ENCODE data around the gene PDXP.
A peak's percentile ranks its signal among the peaks of the same experiment; 100 is the strongest.
"Not testable (repeated sequence)": the region's sequence is repeated elsewhere in the genome, so short reads cannot be mapped to it uniquely, and the experiment has no call there.

Gene PDXP

DNA sequence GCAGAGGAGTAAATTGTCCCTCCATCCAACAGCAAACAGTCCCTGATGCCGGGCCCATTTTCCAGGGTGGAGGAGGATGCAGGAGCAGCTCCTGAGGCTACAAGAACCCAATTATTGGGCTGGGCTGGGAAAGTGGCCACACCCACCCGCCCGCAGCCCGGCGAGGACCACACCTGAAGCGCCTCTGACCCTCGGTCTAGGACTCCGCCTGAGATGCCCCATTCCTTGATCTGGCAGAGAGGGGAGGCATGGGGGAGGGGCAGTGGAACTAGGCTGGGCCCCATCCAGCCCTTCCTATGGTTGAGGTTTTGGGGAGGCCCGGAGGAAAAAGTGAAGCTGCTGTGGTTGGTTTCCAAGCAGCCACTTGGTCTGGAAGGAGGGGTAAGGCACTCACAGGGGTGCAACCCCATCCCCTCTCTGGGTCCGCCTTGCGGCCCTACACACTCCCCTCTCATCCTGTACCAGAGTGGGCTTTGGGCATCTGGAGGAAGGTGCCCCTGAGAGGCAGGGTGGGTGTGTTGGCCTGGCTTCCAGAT, 14.5 kb downstream of the PDXP start:
- no peak for DNase-seq (ENCODE audit: low read depth in 2 of 3, low spot score in 1 of 3)

DNA sequence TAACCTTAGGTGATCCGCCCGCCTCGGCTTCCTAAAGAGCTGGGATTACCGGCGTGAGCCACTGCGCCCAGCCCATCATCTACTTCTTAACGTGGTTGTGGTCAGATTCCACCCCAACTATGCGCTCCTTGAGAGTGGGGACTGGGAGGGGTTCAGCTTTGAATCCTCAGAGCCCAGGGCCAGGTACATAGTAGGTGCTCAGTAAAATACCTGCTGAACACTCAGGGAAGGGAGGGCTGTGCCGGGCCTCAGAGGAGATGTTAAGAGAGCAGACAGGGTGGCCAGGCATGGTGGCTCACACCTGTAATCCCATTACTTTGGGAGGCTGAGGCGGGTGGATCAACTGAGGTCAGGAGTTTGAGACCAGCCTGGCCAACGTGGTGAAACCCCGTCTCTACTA, 15.7 kb downstream of the PDXP start:
- DNase-seq (ENCODE audit: low read depth in 2 of 3, low spot score in 1 of 3), result no peak

DNA sequence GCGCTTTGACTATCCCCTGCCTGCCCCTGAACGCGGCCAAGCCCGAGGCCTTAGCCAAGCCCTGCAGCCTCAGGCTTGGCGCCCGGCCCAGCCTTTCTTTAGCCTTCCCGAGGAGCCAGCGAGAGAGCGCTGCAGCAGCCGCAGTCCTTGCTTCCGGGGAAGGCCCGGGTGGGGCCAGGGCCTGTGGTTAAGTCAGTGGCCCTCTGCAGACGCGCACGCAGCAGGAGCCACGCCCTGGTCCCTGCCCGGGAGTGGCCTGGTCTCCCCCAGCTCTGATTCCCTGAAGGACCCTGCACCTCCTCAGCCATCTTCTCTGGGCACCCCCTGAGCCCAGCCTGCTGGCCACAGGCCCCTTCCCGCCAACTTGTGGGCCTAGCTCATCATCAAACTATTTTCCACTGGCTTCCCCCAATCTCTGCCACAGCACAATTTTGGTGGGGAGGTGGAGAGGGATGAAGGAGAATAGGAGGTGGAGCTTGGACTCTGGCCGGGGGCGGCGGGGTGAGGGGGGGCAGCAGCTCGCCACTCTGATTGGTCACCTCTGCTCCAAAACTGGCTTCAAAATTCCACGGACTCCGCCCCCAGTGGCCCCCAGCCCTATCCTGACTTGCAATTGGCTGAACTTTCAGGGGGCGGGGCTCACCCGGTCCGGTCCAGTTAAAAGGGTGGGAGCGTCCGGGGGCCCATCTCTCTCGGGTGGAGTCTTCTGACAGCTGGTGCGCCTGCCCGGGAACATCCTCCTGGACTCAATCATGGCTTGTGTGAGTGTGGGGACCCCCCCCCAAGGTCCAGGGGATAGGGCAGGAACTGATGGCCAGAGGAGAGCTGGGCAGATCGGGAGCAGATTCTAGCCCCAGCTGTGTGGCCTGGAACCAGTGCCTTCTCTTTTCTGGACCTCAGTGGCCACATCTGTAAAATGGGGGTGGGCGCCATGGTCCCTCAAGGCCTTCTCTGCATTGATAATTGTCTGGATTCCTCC, 16.7 kb downstream of the PDXP start, which contains the start of gene LGALS1:
Gene LGALS1, plus strand, starts transcription at position 686 of the 979 bp plus-strand sequence. Its CDS starts 67 bp downstream, at position 753.
- peak in 2 of 3 donors; percentile 63 to 65 for DNase-seq (ENCODE audit: low read depth in 2 of 3, low spot score in 1 of 3)

DNA sequence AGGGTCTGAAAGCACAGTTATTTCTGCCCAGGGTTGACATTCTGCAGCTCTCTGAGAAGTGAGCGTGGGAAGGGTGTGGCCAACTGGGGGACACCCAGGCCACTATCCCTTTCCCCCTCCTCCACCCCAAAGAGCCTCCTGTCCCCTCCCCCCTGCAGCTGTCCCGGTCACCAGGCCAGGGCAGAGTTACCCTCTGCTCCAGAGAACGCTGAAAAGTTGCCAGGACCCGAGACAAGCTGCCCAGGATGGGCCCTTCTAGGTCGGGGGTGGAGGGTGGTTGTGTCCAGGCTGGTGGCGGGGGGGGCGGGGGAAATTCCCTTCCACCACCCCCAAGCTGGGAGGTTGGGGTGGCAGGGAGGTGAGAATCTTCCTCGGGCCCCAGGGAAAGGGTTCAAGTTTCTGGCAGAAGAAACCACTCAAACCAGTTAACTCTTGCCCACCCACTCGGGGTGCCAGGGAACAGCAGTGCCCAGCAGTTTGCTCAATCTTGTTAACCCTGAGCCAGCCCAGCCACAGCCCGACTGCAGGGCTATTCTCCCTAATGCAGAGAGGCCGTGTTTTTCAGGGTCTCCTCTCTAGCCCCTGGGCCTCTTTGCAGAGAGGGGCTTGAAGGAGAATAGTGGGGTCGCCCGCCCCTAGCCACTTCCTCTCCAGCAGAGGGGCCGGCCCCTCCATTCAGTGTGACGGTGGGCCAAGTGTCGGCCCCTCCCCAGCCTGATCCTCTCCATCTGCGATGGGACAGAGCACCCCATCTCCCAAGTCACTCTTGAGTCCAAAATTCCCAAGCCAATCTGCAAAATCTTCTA, 17.6 kb downstream of the PDXP start:
- no peak for DNase-seq (ENCODE audit: low read depth in 2 of 3, low spot score in 1 of 3)

DNA sequence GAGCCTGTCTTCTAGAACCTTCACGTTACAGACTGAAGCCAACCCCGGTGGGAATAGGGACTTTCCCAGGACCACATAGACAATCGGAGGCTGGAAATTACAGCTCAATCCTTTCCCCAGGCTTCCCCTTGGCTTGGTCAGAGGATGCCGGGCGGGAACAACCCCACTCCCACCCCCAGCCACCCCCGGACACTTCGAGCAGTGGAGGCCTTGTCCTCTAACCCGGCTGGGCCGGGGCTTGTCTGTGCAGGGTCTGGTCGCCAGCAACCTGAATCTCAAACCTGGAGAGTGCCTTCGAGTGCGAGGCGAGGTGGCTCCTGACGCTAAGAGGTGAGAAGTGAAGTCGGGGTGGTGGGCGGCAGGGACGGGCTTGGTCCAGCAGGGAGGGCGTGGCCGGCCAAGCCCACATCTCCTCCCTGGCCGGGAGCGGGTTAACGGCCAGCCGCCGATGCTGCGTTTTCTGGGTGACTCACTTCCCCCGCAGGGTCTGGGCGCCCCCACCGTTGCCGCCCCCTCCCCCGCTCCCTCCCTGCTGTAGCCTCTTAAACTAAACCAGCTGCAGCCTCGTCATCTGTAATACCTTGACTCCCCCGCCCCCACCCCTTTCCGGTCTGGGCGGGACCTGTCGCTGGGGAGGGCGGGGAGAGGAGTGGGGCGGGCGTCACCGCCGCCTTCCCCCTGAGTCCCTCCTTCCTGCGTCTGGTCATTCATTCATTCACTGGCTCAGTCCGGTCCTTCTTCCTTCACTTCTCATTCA, 18.4 kb downstream of the PDXP start:
- peak; percentile 89 to 94 (median 90) for DNase-seq (ENCODE audit: low read depth in 2 of 3, low spot score in 1 of 3)

DNA sequence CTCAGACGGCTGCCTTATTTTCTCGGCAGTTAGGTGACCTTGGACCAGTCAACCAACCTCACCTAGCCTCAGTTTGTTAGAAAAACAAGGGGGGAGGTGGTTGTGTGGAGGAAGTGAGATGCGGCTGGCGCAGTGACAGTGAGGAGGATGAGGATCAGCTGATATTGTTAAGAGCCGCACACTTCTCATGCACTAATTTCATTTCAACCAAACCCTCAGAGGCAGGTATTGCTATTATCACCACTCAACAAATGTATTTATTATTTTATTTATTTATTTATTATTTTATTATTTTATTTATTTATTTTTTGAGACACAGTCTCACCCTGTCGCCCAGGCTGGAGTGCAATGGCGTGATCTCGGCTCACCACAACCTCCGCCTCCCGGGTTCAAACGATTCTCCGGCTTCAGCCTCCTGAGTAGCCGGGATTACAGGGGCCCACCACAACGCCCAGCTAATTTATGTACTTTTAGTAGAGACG, 19.0 kb downstream of the PDXP start:
- no peak for DNase-seq (ENCODE audit: low read depth in 2 of 3, low spot score in 1 of 3)

DNA sequence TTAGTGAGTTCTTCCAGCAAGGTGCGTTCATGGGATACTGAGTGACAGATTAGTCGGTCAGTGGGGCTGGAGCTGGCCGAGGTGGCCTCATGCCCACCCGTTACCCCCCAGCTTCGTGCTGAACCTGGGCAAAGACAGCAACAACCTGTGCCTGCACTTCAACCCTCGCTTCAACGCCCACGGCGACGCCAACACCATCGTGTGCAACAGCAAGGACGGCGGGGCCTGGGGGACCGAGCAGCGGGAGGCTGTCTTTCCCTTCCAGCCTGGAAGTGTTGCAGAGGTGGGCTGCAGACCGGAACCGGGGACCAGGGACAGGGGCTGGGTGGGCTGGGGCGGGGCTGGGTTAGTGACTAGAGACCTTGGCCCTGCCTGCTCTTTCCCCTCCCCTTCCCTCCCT, 19.8 kb downstream of the PDXP start:
- no peak for DNase-seq (ENCODE audit: low read depth in 2 of 3, low spot score in 1 of 3)

DNA sequence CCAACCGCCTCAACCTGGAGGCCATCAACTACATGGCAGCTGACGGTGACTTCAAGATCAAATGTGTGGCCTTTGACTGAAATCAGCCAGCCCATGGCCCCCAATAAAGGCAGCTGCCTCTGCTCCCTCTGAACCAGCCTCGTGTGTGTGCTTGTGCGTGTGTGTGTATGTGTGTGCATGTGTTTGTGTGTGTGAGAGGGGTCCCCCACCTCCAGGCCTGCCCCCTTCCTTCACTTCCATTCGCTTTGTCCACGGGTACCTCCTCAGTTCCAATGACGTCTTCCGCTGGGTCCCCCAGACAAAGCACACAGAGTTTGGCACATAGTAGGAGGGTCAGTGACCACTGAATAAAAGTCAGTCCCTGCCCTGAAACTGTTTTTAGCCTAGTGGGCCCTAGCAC, 21.1 kb downstream of the PDXP start:
- no peak for DNase-seq (ENCODE audit: low read depth in 2 of 3, low spot score in 1 of 3)

DNA sequence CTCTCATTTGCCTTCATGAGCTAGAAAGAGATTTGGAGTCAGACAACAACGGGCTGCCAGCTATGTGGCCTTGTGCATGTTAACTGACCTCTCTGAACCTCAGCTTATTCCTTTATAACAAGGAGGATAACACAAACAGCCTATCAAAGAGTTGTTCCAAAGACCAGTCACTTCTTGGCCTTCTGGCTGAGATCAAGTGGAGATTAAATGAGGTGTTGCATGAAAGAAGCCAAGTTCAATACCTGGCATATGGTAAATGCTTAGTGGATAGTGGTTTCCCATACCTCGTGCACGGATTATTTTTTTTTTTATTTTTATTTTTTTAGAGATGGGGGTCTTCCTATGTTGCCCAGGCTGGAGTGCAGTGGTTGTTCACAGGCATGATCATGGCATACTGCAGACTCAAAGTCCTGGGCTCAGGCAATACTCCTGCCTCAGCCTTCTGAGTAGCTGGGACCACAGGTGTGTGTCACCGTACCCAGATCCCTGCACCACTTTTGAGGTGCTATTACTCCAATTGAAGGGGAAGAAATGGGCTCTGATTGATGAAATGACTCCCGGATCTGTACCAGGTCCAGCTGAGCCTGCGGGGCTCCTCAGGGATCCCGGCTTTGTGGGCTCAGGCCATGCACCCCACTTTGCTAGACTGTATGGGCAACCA, 21.8 kb downstream of the PDXP start:
- DNase-seq (ENCODE audit: low read depth in 2 of 3, low spot score in 1 of 3), result no peak

DNA sequence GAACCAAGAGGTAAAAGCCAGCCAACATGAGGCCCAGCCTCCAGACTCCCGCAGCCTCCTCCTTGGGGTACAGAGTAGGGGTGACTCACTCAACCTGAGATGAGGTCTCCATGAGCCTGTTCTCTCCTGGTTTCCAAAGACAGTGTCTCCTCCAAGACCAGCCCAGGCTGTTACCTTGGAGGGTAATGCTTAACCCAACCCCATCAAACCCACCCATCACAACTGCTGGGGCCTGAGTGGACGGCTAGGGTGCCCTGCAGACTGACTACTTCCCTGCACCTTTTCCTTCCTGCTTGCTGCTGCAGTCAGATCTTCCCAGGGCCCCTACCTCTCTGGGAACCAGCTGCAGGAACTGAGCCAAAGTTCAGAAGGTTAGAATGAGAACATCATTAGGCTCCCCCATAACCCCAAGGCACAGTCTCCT, 22.5 kb downstream of the PDXP start:
- no peak for DNase-seq (ENCODE audit: low read depth in 2 of 3, low spot score in 1 of 3)

DNA sequence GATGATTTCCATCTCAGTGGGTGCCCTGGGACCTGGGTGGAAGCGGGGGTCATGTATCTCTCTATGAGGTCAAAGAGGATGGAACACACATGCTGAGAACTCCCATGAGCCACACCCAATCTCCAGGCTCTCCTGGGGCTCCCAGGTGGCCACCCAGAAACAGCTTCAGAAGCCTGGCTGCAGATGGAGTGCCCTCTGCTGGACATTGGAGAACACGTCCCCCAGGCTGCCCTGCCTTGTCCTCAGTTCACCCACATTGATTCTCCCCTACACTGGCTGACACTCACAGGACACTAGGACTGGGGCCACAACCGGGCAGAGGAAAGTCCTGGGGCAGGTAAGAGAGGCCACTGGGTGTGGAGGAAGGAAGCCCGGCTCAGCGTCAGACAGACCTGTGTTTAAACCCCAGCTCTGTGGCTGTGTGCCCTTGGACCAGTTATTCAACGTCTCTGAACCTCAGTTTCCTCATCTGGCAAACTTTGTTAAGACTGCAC, 23.1 kb downstream of the PDXP start:
- peak; percentile 64 to 77 (median 70) for DNase-seq (ENCODE audit: low read depth in 2 of 3, low spot score in 1 of 3)

DNA sequence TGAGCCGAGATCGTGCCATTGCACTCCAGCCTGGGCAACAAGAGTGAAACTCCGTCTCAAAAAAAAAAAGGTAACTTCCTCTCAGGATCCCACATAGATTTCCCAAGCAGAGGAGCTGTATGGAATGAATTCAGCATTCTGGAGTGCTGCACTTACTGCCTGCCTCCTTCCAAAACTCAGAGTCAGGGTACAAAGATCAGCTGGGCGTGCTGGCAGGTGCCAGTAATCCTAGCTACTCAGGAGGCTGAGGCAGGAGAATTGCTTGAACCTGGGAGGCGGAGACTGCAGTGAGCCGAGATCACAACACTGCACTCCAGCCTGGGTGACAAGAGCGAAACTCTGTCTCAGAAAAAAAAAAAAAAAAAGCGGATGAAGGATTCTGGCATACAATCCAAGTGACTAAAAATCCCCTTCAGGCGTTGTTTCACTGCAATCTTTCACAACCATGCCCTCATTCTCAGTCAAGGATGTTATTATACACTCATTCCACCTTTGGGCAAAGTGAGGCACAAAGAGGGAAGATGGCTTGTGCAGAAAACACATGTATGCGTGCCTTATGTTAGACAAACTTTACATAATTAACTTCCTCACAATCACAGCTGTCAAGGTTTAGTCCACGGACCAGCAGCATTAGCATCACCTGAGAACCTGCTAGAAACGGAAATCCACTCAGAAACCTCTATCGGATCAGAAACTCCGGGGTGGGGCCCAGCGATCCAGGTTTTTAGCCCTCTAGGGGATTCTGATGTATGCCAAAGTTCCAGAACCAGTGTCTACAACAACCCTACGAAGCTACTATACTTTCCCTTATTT, 26.5 kb downstream of the PDXP start:
- DNase-seq (ENCODE audit: low read depth in 2 of 3, low spot score in 1 of 3), result no peak

DNA sequence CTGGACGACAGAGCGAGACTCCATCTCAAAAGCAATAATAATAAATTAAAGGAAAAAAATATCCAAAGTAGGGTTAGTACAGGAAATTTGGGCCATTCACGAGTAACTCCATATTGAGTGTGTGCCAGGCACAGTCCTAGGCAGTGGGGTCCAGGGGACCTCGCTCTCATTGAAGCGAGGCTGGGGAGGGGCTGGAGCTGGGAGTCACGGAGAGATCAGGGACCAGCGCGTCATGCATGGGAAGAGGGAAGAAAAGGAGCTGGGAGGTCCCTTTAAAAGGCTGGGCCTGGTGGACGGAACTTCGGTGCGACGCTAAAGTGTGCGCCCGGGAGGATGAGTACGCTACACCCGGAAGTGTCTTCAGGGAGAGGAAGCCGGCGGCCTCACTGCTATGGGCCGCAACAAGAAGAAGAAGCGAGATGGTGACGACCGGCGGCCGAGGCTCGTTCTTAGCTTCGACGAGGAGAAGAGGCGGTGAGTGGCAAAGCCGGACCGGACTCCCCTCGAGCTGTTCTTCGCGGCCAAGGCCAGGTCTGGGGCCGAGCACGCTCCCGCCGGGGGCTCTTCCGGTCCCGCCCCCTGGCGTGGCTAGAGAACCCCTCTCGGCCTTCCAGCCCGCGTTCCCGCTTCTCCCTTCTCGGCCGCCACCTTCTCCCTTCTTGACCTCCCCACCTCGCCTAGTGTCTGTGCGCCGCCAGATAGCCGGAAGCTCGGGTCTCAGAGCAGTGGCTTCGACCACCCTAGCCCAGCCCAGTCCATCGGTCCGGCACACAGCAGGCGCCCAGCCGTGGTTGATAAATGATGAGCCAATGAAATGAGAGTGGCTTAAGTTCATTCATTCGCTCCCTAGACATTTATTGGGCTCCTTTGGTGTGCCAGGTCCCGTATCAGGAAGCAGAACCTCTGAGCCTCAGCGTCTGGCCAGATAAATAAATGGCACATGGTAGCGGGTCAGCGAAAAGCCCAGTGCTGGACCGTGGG, 27.8 kb downstream of the PDXP start, which contains the start of gene NOL12:
Gene NOL12, plus strand, starts transcription at position 342 of the 981 bp plus-strand sequence. Its CDS starts 50 bp downstream, at position 392.
- peak; percentile 59 to 76 (median 68) for DNase-seq (ENCODE audit: low read depth in 2 of 3, low spot score in 1 of 3)

DNA sequence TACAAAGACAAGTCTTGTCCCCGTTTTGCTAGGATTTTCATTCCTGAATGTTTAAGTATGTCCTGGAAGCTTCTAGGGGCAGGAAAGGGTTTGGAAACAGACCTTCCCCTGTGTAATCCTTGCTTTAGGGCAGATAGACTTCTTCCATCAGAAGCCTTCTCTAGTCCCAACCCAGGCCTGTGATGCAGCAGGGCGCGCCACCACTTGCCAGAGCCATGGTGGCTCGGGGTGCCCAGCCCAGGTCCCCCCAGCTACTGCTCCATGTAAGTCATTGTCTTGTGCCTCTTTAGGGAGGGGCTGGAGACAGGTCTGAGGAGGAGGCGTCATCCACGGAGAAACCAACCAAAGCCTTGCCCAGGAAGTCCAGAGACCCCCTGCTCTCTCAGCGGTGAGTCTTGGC, 31.9 kb downstream of the PDXP start:
- DNase-seq (ENCODE audit: low read depth in 2 of 3, low spot score in 1 of 3), result no peak

DNA sequence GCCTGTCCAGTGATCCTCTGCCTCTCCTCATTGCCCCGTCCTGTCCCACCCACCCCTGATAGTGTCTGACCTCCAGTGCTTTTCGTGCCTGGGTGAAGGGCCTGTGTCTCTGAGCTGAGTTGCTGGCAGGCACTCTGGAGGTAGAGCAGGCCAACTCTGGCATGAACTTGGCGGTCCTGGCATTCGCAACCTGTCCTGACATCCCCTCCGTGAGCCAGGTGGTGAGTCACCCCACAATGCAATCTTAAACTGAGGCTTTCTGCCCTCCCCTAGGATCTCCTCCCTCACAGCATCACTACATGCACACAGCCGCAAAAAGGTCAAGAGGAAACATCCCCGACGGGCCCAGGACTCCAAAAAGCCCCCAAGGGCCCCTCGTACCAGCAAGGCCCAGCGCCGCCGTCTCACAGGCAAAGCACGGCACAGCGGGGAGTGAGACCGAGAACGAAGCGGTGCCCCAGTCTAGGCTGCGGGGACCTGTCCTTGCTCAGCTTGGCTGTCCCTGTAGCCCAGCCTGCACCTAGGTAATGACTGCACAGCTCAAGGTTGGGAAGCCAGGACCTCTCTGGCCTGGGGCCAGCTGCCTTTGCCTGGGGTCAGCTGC, 32.5 kb downstream of the PDXP start:
- no peak for DNase-seq (ENCODE audit: low read depth in 2 of 3, low spot score in 1 of 3)

DNA sequence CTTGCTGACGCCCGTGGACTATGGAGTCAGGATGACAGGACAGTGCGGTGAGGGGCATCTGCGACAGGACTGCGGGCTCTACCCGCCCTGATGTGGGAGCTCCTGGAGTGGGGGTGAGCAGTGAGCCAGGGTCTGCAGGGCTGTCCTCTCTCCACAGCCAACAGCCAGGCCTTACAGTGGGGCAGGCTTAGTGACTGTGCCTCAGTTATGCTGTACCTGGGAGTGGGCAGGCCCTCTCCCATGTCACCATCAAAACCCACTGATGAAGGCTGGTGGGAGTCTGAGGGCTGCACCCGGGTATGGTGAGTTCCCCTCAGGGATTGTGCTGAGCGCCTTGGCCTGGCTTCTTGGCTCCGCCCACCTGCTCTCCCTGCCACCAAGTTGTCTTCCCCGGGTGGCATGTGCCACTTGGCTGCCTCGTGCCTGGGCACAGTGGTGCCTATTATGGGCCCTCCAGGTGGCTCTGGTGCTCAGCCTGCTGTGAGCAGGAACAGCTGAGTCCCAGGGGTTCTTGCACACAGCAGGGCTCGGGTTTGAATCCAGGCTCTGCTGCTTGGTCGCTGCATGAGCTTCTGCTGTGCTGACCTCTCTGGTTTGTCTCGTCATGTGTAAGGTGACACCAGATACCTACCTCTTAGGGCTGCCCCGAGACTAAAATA, 34.2 kb downstream of the PDXP start:
- DNase-seq (ENCODE audit: low read depth in 2 of 3, low spot score in 1 of 3), result no peak

DNA sequence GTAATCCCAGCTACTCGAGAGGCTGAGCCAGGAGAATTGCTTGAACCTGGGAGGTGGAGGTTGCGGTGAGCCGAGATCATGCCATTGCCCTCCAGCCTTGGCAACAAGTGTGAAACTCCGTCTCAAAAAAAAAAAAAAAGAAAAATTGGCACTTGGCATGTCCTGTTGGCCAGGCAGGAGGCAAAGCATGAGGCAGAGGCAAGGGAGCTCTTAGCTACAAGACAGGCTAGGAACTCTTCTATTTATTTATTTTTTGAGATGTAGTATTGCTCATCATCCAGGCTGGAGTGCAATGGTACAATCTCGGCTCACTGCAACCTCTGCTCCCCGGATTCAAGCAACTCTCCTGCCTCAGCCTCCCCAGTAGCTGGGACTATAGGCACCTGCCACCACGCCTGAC, 35.6 kb downstream of the PDXP start:
- not testable (repeated sequence) for DNase-seq (ENCODE audit: low read depth in 2 of 3, low spot score in 1 of 3)

Measured in stimulated activated CD4-positive, alpha-beta T cell treated with anti-CD3 and anti-CD28 coated beads, Interleukin-12 subunit alpha, Interleukin-12 subunit beta, amount 100 ng/mL, for 48 hours (primary cell).